Measurements from ENCODE around the gene CIBAR2.

The CIBAR2 gene

DNA sequence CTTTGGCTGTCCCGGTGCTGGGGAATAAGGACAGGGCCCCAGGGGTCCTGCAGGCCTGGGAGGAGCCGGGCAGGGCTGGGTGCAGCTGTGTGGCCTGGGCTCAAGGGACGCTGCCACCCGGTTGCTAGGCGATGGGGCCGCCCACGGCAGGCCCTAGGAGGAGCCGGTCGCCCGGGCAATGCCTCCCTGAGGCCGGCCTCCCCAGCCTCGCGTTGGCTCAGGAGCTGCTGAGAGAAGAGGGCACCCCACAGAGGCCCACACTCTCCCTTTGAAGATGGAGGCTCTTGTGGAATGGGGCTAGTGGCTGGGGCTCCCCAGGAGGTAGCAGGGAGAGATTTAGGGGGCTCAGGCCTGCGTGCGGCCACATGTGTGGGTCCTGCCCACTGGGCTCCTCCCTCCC is at the start of gene CIBAR2:
TSS of gene CIBAR2 (minus strand) at position 109 of the 400 bp plus-strand sequence. CDS start 120 bp downstream, outside the sequence.
- no peak for DNase-seq

DNA sequence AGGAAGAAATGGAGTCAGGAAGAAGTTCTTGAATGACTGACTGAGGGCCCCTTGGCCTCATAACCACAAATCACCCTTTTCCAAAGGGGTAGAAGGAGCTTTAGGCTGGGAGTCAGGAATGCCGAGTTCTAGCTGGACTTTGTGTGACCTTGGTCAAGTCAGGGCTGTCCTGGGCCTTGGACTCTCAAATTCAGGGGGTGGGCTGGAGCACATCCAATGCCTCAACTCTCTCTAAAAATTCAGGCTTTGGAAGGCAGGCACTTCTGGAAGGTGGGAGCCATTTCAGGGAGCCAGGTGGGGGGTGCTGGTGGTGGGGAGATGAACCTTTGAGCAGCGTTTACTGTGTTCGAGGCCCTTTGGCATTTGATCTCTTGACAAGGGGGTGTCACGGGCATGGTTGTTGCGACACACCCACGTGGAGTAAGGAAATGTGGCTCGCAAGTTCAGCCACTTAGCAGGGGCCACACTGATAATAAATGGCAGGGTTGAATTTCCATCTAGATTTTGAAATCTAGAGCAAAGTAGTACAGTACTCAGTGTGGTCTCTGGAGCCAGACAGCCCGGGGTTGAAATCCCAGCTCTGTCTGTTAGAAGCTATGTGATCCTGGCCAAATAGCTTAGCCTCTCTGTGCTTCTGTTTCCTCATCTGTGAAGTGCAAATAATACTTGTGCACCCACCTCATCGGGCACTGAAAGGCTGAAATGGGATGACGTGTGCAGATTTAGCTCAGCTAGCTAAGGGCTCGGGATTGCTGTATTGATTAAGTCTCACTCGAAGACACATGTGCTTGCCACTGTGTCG is 47.1 kb upstream of the CIBAR2 start:
- DNase-seq, result no peak

DNA sequence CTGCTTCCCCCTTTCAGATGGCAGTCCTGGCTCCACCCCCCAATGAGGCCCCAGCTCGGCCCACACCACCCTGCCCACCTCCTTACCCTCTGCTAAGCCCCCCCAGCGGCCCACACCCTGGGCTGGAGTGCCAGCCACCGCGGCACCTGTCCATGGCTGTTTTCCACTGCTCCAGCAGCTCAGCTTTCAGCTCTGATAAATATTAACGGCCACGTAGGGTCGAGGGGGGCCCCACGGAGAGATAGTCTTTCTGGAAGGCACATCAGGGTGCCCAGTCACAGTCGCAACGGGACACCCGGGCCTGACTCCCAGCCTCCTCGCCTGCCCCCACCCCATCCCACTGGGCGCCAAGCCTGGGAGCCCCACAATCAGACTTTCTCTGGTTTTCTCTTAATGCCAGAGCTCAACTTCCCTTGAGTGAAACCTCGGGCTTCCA is 46.5 kb upstream of the CIBAR2 start:
- no peak for DNase-seq

DNA sequence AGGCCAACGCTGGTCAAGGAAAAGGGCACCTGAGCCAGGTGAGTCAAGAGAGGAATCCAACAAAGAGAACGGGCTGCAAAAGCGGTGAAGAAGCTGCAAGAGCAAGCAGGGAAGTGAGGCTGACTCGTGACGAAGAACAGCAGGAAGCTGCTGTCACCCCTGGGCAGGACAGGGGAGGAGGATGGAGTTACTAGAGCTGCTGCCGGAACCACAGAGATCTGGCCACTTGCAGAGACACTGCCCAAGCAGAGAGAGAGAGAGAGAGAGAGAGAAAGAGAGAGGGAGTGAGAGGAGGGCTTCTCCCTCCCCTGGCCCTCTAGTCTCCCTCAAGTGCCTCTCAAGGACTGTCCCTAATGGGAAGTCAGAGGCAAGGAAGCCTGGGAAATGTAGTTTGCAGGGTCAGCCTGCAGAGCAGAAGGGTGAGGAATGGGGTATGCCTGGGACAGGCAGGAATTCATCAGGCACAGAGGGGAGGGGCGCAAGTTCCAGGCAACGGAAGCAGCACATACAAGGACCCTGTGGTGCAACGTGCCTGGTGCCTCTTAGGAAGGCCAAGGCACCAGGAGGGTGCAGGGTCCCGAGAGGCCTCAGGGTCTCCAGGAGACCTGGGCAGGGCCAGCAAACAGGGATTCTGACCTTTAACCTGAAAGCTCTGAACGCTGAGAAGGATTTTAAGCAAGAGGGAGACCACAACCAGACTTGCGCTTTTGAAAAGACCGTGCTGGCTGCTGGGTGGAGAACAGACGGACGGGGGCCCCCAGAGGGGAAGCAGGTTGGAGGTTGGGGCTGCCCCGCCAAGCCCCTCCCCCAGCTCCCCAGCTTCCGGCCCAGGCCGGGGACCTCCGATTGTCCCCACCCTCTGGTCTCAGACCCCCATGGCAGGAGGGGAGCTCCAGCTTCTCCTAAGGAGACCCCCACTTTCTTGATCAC is 45.8 kb upstream of the CIBAR2 start:
- DNase-seq, result peak; percentile 5

DNA sequence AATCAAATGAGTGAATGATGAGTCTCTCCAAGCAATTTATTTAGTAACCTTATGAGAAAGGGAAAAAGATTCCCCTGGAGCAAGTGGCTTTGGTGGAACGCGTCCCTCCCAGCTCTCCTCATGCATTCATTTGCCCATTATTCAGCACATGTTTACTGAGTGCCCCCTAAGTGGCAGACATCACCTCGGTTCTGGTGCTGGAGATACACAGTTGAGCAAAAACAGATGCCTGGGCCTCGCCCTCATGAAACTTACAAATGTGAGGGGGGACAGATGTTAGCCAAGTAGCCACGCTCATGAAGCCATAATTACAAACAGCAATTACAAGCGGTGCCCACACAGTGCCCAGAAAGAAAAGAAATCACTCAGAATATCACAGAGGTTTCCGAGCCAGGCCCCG is 45.1 kb upstream of the CIBAR2 start:
- DNase-seq, result no peak

DNA sequence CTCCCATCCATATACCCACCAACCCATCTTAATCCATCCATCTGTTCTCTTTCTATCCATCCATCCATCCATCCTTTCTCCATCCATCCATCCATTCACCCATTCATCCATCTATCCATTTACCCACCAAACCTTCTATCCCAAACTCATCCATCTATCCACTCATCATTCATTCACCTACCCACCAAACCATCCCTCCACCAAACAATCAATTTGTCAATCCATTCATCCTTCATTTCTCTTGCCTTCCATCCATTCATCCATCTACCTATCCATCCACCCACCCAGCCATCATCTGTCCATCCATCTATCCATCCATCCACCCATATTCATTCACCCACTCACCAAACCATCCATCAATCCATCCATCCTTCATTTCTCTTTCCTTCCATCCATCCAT is 44.6 kb upstream of the CIBAR2 start:
- no peak for DNase-seq

DNA sequence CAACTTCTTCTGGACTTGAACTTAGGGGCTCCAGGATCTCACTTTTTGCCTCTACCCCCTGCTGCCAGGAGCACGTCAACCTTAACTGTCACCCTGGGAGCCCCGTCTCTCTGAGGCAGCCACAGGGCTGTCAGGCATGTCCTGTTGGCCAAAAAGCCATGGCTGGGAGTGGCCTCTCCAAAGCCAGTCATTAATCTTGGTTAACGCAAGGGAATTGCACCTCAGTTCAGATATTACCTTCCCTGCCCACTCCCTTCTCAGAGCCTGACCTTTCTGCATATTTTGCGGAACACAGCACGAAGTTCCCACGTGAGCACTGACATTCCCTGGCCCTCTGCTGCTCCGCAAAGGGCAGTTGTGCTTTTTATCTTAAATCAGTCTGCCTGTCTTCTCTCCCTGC is 44.2 kb upstream of the CIBAR2 start:
- DNase-seq, result no peak

DNA sequence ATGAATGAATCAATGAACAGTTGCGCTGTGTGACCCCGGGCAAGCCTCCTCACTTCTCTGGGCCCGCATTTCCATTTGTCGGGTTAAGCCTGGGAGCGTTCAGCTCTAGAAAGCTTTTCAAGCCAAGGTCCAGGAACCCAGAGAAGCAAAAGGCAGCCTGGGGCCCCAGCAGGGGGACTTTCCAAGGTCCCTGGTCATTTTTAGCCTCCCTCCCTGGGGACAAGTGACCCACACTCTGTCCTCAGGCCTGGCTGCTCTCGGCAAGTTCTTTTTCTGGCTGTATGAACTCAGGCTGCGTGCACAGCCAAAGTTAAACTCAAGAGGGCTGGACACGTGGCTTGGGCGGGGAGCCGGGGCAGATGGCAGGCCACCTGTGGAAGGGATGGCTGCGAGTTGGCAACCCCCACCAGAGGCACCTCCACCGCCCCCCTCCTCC is 41.4 kb upstream of the CIBAR2 start:
- no peak for DNase-seq

DNA sequence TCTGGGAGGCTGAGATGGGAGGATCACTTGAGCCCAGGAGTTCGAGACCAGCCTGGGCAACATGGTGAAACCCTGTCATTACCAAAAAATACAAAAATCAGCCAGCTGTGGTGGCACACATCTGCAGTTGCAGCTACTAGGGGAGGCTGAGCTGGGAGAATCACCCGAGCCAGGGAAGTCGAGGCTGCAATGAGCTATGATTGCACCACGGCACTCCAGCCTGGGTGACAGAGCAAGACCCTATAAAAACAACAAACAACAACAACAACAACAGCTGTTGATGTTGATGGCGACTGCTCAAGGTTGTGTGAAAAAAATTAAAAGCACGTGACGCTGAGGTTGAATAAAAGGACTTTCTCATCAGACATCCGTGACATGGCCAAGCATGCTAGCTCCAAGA is 40.8 kb upstream of the CIBAR2 start:
- no peak for DNase-seq

DNA sequence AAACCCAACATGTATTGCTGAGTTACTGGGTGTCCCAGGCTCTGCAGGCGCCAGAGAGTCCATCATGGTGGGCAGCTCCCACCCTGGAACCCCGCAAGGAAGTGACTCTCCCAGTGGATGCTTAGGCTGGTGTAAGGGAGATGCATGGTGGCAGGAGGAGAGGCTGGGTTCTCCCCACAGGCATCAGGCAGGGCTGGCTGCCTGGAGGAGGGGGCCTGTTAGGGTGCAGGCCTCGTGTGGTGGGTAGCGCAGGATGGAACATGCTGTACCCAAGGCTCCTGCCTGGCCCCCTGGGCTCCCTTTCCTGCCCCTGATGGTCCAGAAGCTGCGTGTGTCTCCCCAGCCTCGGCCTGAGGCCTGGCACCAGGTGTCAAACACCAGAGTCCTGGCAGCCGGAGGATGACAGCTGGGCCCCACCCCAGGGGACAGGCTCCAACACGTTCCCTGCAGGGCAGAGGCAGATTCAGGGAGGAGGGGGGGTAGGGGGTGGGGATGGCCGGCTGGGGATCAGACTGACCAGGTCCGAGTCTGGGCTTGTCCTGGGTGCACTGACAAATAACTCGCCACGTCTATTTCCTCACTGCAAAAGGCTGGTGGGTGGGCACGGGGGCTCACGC is 40.2 kb upstream of the CIBAR2 start:
- DNase-seq, result no peak

DNA sequence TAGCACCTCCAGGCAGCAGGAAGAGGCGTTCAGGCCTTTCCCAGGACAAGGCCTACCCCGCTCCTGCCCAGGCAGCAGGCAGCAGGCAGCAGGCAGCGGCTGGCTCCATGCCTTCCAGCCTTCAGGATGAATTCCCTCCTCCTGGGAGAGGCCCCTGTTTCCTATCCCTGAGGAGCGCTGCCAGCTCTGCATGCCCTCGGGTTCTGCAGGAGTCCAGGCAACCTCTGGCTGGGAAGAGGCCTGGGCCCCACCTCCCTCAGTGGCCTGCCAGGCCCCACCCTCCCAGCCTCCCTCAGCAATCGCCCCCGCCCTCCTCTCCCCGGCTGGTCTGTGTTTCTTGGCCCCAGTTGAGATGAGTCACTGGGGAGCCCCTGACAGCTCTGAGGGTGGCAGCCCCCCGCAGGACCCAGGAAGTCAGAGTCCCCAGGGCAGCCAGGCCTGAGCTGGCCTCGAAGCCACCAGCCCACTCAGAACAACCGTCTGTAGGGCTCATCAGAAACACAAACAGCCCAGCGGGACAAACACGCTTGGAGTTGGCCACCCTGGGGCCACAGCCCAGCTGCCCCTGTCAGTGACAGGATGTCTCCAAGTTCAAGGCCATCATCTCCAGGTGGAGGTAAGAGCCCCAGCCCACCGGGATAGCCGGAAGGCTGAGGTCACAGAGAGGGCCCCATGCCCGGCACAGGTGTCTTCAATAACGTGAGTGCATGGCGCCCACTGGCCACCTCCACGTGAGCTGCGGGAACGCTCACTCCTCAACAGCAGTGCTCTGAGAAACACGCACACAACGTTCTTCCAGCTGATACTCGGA is 39.5 kb upstream of the CIBAR2 start:
- DNase-seq, result no peak

DNA sequence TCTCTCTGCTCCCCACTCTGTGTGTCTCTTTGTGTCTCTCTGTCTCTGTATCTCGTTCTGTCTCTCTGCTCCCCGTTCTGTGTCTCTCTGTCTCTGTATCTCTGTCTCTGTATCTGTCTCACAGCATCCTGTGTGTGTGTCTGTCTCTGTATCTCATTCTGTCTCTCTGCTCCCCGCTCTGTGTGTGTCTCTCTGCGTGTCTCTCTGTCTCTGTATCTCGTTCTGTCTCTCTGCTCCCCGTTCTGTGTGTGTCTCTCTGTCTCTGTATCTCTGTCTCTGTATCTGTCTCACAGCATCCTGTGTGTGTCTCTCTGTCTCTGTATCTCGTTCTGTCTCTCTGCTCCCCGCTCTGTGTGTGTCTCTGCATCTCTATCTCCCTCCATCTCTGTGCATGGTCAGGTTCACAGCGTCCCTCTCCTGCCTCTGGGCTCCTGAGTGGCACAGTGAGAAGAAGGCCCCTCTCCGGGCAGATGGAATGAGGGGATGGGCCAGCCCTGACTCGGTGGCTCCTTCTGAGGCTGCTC is 38.9 kb upstream of the CIBAR2 start:
- DNase-seq, result no peak

DNA sequence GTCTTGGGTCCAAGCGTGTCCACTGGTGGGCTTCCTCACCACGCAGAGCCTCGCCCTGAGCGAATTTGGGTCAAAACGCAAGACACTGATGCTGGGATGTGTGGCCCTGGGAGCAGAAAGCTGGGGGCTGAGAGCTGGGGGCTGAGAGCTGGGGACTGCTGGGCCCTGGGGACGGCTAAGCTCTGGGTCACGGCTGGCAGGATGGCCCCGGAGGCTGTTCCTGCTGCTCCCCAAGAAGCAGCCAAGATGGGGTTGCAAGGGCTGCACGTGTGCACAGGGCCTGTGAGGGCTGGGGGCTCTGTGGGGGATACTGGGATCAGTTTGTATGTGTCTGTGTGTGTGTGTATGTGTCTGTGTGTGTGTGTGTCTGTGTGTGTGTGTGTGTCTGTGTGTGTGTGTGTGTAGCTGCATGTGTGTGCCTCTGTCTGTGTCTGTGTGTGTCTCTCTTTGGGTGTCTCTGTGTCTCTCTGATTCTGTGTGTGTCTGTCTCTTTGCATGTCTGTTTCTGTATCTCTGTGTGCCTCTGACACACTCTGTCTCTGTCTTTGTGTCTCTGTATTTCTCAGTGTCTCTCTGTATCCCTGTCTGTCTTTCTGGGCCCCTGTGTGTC is 38.2 kb upstream of the CIBAR2 start:
- DNase-seq, result no peak

DNA sequence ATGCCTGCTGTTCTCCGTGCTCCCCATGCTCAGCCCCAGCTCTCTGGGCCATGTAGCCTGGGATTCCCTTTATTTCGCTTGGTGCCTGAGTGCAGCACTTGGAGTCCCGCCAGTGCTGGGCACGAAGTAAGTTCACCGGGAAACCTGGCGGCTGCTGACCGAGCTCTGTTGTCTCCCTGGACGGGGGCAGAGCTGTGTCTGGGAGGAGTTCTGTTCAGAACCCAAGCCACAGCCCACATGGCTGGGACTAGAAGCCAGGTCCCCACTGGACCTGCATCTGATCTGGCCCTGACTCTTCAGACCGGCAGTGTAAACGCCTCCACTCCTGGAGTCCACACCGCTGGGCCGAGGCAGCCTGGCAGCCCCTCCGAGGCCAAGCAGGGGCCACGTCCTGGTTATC is 37.5 kb upstream of the CIBAR2 start:
- DNase-seq, result no peak

DNA sequence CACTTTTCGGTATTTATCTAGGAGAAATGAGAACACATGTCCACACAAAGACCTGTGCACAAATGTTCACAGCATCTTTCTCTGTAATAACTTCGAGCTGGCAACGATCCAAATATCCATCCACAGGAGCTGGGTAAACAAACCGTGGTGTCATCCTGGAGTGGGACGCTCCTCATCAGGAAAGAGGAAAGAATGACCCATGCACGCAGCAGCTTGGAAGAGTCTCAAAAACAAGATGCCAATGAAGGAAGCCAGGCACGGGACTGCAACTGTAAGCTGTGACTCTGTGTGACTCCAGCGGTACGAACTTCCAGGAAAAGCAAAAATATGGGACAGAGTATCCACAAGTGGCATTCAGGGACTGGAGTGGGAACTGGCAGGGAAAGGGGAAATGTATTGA is 36.7 kb upstream of the CIBAR2 start:
- no peak for DNase-seq

DNA sequence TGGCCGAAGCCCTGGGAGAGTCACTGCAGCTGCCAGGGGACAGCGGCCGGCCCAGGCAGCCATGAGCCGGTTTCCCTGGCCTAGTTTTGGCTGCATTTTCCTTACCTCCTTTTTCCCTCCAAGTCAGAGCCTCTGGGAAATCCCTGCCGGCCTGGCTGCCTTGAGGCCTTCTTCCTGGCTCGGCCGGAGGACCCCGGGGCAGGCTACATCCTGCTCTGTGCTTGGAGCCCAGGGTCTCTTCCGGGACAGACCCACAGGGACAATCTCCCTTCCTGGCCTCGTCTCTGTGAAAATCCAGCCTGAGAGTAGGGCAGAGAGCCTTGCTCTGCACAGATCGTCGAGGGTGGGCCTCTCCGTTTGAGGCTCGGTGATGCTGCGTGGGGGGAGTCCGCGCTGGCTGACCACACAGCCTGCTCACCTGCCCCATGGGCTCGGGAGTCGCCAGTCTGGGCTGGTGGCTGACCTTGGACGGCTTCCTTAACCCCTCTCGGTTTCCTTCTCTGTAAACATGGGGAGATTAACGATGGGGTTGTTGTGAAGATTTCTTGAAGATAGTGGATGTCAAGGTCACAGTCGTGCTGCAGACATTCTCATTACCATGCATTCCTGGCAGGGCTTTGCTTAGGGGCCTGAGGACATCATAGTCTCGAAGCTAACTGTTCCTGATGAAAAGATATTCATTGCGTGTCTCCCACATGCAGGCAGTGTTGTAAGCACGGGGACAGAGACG is 34.8 kb upstream of the CIBAR2 start:
- no peak for DNase-seq

DNA sequence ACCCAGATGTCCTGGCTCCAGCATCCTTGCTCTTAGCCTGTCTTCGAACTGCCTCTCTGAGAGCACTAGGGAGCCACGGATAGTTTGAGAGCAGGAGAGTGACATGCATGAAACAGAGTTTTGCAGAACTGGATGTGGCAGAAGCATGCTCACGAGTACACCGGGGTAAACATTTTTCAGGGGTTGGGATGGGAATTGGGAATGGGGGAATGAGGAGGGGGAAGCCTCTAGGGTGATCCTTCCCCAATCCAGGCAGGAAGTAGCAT is 34.2 kb upstream of the CIBAR2 start:
- DNase-seq, result no peak

DNA sequence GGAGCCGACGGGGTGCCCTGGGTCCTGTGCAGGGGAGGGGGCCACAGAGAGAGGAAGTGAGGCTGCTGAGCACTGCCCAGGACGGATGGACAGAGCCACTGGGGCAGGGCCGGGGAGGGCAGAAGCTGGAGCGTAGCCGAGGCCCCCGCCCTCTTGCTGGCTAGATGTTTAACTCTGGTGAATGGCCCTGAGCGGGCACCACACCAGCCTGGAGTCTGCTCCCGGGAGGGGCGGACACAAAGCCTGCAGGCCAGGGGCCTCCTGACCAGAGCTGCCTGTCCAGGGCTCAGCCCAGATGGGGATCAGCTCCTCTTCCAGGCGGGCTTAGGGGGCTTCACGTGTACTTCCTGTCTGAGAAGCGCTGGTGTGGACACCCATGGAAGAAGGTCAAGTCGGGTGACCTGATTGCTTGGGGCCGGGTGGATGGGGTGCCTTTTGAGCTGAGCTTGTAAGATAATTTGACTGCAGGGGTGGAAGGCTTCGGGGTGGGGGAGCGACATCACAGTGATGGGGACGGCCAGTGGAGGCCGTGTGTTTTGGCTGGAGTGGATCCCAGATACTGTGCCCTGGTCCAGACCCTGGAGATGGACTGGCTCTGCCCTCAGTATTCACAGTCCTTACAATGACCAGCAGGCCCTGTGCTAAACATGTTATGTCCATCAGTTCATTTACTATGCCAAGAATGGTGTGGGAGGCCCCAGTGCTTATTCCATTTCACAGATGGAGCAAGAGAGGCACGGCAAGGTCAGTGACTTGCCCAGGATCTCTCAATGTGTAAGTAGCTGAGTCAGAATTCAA is 33.7 kb upstream of the CIBAR2 start:
- no peak for DNase-seq

DNA sequence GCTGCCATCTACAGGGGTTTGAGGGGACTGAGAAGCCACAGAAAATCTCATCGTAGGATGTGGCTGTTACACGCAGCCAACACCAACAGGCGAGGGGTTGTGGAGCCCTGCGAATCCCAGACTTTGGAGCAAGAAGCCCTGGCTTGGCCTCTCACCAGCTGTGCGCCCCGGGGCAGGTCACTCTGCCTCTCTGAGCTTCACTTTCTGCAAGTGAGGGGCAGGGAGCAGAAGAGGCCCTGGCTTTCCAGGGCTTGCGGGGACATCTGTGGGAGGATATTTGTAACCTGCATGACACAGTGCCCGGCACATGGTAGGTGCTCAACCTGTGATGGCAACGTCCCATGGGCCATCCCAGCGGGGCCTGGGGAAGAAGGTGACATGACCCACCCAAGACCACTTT is 32.9 kb upstream of the CIBAR2 start:
- no peak for DNase-seq

All from activated T-cell treated with anti-CD3 and anti-CD28 coated beads for 4 hours (primary cell).